ENCODE data around the gene ACBD6. TPM values are rescaled to one million over a fixed set of nuclear protein-coding genes. Genes with fewer than 3 reads are reported as not detected.
"Not testable (repeated sequence)": the region's sequence is repeated elsewhere in the genome, so short reads cannot be mapped to it uniquely, and the experiment has no call there.

ACBD6 gene
- total and polyA plus RNA-seq, 2 experiments from 2014 or later = 27.3 to 44.2 TPM

DNA sequence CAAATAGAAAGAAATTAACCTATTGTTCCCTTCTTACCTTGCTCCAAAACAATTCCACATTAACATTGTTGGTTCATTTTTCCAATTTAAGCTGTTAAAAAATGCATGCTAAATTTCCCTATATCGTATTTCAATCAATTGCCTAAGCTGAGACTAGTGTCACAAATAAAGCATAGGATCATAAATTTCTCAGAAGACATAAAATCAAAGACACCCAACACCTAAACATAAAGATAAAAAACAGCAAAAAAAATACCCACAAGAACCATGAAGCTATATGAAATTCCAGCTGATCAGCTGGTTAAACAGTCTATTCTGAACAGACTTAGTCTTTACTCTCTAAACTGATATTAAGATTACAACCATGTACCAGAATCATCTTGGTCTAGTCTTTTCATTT is 32.3 kb downstream of the ACBD6 start:
- no peak overlapping the region for H3K4me3 ChIP-seq
- H3K9me3 ChIP-seq (ENCODE audit: low read depth) = no peaks in the 10 kb centered on the region
- no peak for TF ChIP-seq EZH2phosphoT487 (IDR thresholded peaks at IDR 0.05; ENCODE audit: insufficient read depth, low read depth)
- no peak for TF ChIP-seq EZH2 (IDR thresholded peaks at IDR 0.05; ENCODE audit: insufficient read depth, poor library complexity, severe bottlenecking)
- H3F3A ChIP-seq (ENCODE audit: insufficient read depth) = no peaks in the 10 kb centered on the region
- H3K27ac ChIP-seq = no peak overlapping the region
- H3K79me2 ChIP-seq (ENCODE audit: insufficient read depth) = peaks cover 43% of the 10 kb centered on the region
- peaks cover 3% of the 10 kb centered on the region; the same call in 1 of the 2 replicates for H3K36me3 ChIP-seq (ENCODE audit: low read depth)
- H3K9me2 ChIP-seq (ENCODE audit: insufficient read depth) = no peaks in the 10 kb centered on the region
- WGBS, 2 experiments (ENCODE audit: low coverage in 1 of 2, low lambda C conversion rate in 2 of 2, missing lambda C conversion rate in 2 of 2) = 97 to 100% methylated on average over 1 of the region's 1 CpG
- H3K27me3 ChIP-seq (replicated peaks; ENCODE audit: insufficient read depth) = no peaks in the 10 kb centered on the region
- no peak overlapping the region for H3K4me2 ChIP-seq (ENCODE audit: unreplicated experiment)
- no peaks in the 10 kb centered on the region for H4K20me1 ChIP-seq (ENCODE audit: insufficient read depth)
- DNase-seq = no peak
- H3K4me1 ChIP-seq (ENCODE audit: insufficient read depth) = no peaks in the 10 kb centered on the region
- in situ Hi-C loops (cut with MboI) = loop anchor here (10.0 kb wide), 2 partner anchors 215 to 285 kb away; no protein-coding TSS in a partner anchor
- H3K9ac ChIP-seq = no peak overlapping the region
- no peak overlapping the region for H2AFZ ChIP-seq

DNA sequence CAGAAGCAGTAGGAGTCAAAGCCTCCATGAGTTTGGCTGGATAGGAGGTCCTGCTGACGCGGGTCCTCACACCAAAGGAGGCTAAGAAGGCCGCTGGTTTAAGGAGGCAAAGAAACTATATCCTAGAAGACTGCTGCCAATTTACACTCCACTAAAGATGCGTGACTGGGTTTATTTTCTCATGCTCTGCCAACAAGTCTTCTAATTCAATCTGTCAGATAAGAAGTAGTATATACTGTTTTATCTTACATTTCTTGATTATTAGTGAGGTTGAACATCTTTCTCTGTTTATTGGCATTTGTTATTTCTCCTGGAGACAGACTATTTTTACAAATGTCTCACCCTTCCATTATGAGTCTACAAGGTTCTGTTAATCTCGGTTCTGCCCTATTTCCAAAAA is 34.1 kb downstream of the ACBD6 start:
- H3K27me3 ChIP-seq (replicated peaks; ENCODE audit: insufficient read depth) = no peaks in the 10 kb centered on the region
- H4K20me1 ChIP-seq (ENCODE audit: insufficient read depth) = no peaks in the 10 kb centered on the region
- 92 to 94% methylated on average over 5 of the region's 5 CpGs for WGBS, 2 experiments (ENCODE audit: low coverage in 1 of 2, low lambda C conversion rate in 2 of 2, missing lambda C conversion rate in 2 of 2)
- H3K27ac ChIP-seq = no peak overlapping the region
- H3K9me2 ChIP-seq (ENCODE audit: insufficient read depth) = no peaks in the 10 kb centered on the region
- no peaks in the 10 kb centered on the region for H3K4me1 ChIP-seq (ENCODE audit: insufficient read depth)
- no peaks in the 10 kb centered on the region for H3F3A ChIP-seq (ENCODE audit: insufficient read depth)
- no peak for DNase-seq
- no peaks in the 10 kb centered on the region for H3K9me3 ChIP-seq (ENCODE audit: low read depth)
- no peak for TF ChIP-seq EZH2phosphoT487 (IDR thresholded peaks at IDR 0.05; ENCODE audit: insufficient read depth, low read depth)
- no peak for TF ChIP-seq EZH2 (IDR thresholded peaks at IDR 0.05; ENCODE audit: insufficient read depth, poor library complexity, severe bottlenecking)
- H3K9ac ChIP-seq = no peak overlapping the region
- in situ Hi-C loops (cut with MboI) = no loop called here
- H3K36me3 ChIP-seq (ENCODE audit: low read depth) = peaks cover 3% of the 10 kb centered on the region; the same call in 1 of the 2 replicates
- no peak overlapping the region for H2AFZ ChIP-seq
- H3K4me2 ChIP-seq (ENCODE audit: unreplicated experiment) = no peak overlapping the region
- H3K79me2 ChIP-seq (ENCODE audit: insufficient read depth) = peaks cover 50% of the 10 kb centered on the region
- no peak overlapping the region for H3K4me3 ChIP-seq

DNA sequence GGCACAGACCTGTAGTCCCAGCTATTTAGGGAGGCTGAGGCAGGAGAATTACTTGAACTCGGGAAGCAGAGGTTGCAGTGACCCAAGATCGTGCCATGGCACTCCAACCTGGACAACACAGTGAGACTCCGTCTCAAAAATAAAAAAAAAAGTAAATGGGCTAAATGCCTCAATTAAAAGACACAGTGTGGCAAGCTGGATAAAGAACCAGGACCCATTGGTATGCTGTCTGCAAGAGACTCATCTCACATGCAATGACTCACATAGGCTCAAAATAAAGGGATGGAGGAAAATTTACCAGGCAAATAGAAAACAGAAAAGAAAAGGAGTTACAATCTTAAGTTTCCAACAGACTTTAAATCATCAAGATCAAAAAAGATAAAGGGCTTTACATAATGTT is 40.3 kb downstream of the ACBD6 start:
- Histone ChIP-seq H3K27ac (no peak overlapping the region), H3K9me3 (ENCODE audit: low read depth) (no peaks in the 10 kb centered on the region), H3K27me3 (replicated peaks; ENCODE audit: insufficient read depth) (no peaks in the 10 kb centered on the region), H3K79me2 (ENCODE audit: insufficient read depth) (peaks cover 75% of the 10 kb centered on the region), H4K20me1 (ENCODE audit: insufficient read depth) (no peaks in the 10 kb centered on the region), H2AFZ (no peak overlapping the region), H3K9me2 (ENCODE audit: insufficient read depth) (no peaks in the 10 kb centered on the region), H3K4me2 (ENCODE audit: unreplicated experiment) (no peak overlapping the region), H3K9ac (no peak overlapping the region), H3K36me3 (ENCODE audit: low read depth) (no peaks in the 10 kb centered on the region), H3K4me3 (no peak overlapping the region), H3F3A (ENCODE audit: insufficient read depth) (no peaks in the 10 kb centered on the region), H3K4me1 (ENCODE audit: insufficient read depth) (no peaks in the 10 kb centered on the region)
- in situ Hi-C loops (cut with MboI) = no loop called here
- no peak for DNase-seq
- TF ChIP-seq EZH2 (IDR thresholded peaks at IDR 0.05; ENCODE audit: insufficient read depth, poor library complexity, severe bottlenecking) = no peak
- WGBS, 2 experiments (ENCODE audit: low coverage in 1 of 2, low lambda C conversion rate in 2 of 2, missing lambda C conversion rate in 2 of 2) = 97 to 98% methylated on average over 3 of the region's 3 CpGs

DNA sequence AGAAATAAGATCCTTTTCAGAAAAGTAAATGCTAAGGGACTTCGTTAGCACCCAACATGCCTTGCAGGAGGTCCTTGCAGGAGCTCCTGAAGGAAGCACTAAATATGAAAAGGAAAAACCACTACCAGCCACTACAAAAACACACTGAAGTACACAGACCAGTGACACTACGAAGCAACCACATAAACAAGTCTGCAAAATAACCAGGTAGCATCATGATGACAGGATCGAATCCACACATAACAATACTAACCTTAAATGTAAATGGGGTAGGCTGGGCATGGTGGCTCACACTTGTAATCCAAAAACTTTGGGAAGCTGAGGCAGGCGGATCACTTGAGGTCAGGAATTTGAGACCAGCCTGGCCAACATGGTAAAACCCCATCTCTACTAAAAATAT is 40.7 kb downstream of the ACBD6 start:
- H2AFZ ChIP-seq; H3K9me2 ChIP-seq (ENCODE audit: insufficient read depth); H3K27me3 ChIP-seq (replicated peaks; ENCODE audit: insufficient read depth); DNase-seq; in situ Hi-C loops (cut with MboI); H3F3A ChIP-seq (ENCODE audit: insufficient read depth); H3K9ac ChIP-seq; H3K36me3 ChIP-seq (ENCODE audit: low read depth); H3K4me3 ChIP-seq; H3K4me2 ChIP-seq (ENCODE audit: unreplicated experiment); H4K20me1 ChIP-seq (ENCODE audit: insufficient read depth); H3K27ac ChIP-seq; H3K9me3 ChIP-seq (ENCODE audit: low read depth); H3K4me1 ChIP-seq (ENCODE audit: insufficient read depth): not testable (repeated sequence)
- 95 to 97% methylated on average over 4 of the region's 4 CpGs for WGBS, 2 experiments (ENCODE audit: low coverage in 1 of 2, low lambda C conversion rate in 2 of 2, missing lambda C conversion rate in 2 of 2)
- peaks cover 79% of the 10 kb centered on the region for H3K79me2 ChIP-seq (ENCODE audit: insufficient read depth)

DNA sequence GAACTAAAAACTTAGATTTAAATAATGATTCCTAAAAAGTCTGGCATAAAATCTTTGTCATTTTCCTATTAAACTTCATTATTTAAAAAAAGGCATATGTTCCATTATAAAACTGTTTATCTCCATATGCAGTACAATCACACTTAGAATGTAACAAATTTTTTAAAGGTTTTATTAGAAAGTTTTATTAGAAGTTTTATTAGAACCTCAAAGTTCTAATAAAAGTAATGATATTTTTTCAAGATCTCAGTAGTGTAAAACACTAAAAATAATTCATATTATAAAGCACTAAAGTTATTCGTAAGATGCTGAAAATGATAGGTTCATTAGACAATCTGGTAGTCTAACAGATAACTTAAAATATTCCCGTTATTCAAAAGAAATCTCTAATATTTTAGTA is 43.6 kb downstream of the ACBD6 start:
- no peak overlapping the region for H3K9ac ChIP-seq
- no peaks in the 10 kb centered on the region for H3F3A ChIP-seq (ENCODE audit: insufficient read depth)
- 84% methylated on average over 2 of the region's 2 CpGs for WGBS, 2 experiments (ENCODE audit: low coverage in 1 of 2, low lambda C conversion rate in 2 of 2, missing lambda C conversion rate in 2 of 2)
- 0 out of 2 replicates have a peak, but pooled peaks cover 3% of the 10 kb centered on the region for H3K36me3 ChIP-seq (ENCODE audit: low read depth)
- no peaks in the 10 kb centered on the region for H3K9me3 ChIP-seq (ENCODE audit: low read depth)
- H3K27me3 ChIP-seq (replicated peaks; ENCODE audit: insufficient read depth) = no peaks in the 10 kb centered on the region
- no peak overlapping the region for H3K4me2 ChIP-seq (ENCODE audit: unreplicated experiment)
- H3K9me2 ChIP-seq (ENCODE audit: insufficient read depth) = no peaks in the 10 kb centered on the region
- H2AFZ ChIP-seq = no peak overlapping the region
- H3K27ac ChIP-seq = no peak overlapping the region
- no peak for DNase-seq
- no peak for TF ChIP-seq EZH2 (IDR thresholded peaks at IDR 0.05; ENCODE audit: insufficient read depth, poor library complexity, severe bottlenecking)
- TF ChIP-seq EZH2phosphoT487 (IDR thresholded peaks at IDR 0.05; ENCODE audit: insufficient read depth, low read depth) = no peak
- no peak overlapping the region for H3K4me3 ChIP-seq
- H4K20me1 ChIP-seq (ENCODE audit: insufficient read depth) = no peaks in the 10 kb centered on the region
- in situ Hi-C loops (cut with MboI) = no loop called here
- no peaks in the 10 kb centered on the region for H3K4me1 ChIP-seq (ENCODE audit: insufficient read depth)
- H3K79me2 ChIP-seq (ENCODE audit: insufficient read depth) = peaks cover 81% of the 10 kb centered on the region

Measured in GM23248 (cell line).